HCT116 (cell line): ENCODE data around the gene FBXL4. TPM values are rescaled to one million over a fixed set of nuclear protein-coding genes. Genes with fewer than 3 reads are reported as not detected.

Source experiments
- ATAC-seq: fragments of 200-7000 bp; cut with Tn5 transposase; 2 replicates; pipeline ENCODE4 v1.9.1; 2020; ENCODE audit warnings: mild to moderate bottlenecking, moderate library complexity
- BruUV-seq: library from RNA; stranded (reverse); fragments of 400-500 nt; replicated peaks from 2 replicates; lab custom pipeline; 2021; lab: Mats Ljungman, UMichigan
- CTCF ChIA-PET: fragments of 300-600 bp; sonication (Branson Sonifier 250); formaldehyde crosslinking; loops from one replicate; lab custom pipeline; 2021; ENCODE audit warnings: antibody characterized with exemption; lab: Charles Lee
- POLR2A ChIA-PET: fragments of 300-600, 350-600 bp; sonication (Branson Sonifier 250); formaldehyde crosslinking; loops from one replicate; lab custom pipeline; 2021; ENCODE audit warnings: antibody characterized with exemption; lab: Charles Lee
- RAD21 ChIA-PET, 2 experiments: fragments of 300-600 bp; sonication (Branson Sonifier 250); formaldehyde crosslinking; loops; one replicate each; lab custom pipeline; 2023; ENCODE audit warnings: low total read pairs in 2 of 2; ENCODE audit not compliant: uncharacterized antibody in 2 of 2, unreplicated experiment in 2 of 2, low non-redundant PET in 1 of 2; lab: Charles Lee
- DNase-seq: peaks from one replicate; pipeline ENCODE4 v3.0.0-alpha.2; 2010; ENCODE audit warnings: low read depth, low spot score
- H2AFZ ChIP-seq: fragments of 200-600 bp; shearing (Covaris generic), sonication (generic); 2 replicates; pipeline ENCODE4 v1.6.1; 2017; ENCODE audit warnings: low read depth, mixed run types, mixed read lengths, antibody characterized with exemption, low read length; ENCODE audit not compliant: poor library complexity, severe bottlenecking
- H3K27ac ChIP-seq: 2 replicates; pipeline ENCODE4 v1.5.1; 2012; ENCODE audit warnings: low read depth, low read length
- H3K27me3 ChIP-seq: fragments of 200-600 bp; sonication (generic); 2 replicates; pipeline ENCODE4 v1.6.1; 2016; ENCODE audit warnings: mixed run types, low read length, mixed read lengths; ENCODE audit not compliant: insufficient read depth
- H3K36me3 ChIP-seq, 2 experiments: fragments of 200-500 bp in 1 of 2; fragments of 200-600 bp in 1 of 2; sonication (Bioruptor generic) in 1 of 2; sonication (generic) in 1 of 2; 2 replicates each; pipeline versions ENCODE4 v1.5.1 to v1.6.1; 2014 to 2016; ENCODE audit warnings: low read length in 2 of 2, inconsistent platforms in 1 of 2, mixed read lengths in 1 of 2, mixed run types in 1 of 2; ENCODE audit not compliant: insufficient read depth in 2 of 2, control insufficient read depth in 1 of 2
- H3K4me1 ChIP-seq, 2 experiments: fragments of 200-600 bp in 1 of 2; sonication (generic) in 1 of 2; 2 replicates each; pipeline versions ENCODE4 v1.5.1 to v1.6.1; 2012 to 2017; ENCODE audit warnings: low read length in 2 of 2, inconsistent platforms in 1 of 2, mild to moderate bottlenecking in 1 of 2, mixed read lengths in 1 of 2, mixed run types in 1 of 2, moderate library complexity in 1 of 2; ENCODE audit not compliant: insufficient read depth in 2 of 2, control insufficient read depth in 1 of 2
- H3K4me2 ChIP-seq: fragments of 200-600 bp; sonication (generic); 2 replicates; pipeline ENCODE4 v1.6.1; 2017; ENCODE audit warnings: mixed run types, low read length, mixed read lengths
- H3K4me3 ChIP-seq, 2 experiments: fragments of 200-600 bp in 1 of 2; sonication (generic) in 1 of 2; replicated peaks in 1 of 2; 2 replicates each; pipeline ENCODE4 v1.5.1; 2011 to 2016; ENCODE audit warnings: low read length in 2 of 2, control low read depth in 1 of 2, low read depth in 1 of 2, mild to moderate bottlenecking in 1 of 2, mixed read lengths in 1 of 2, mixed run types in 1 of 2
- H3K79me2 ChIP-seq: fragments of 200-600 bp; sonication (generic); 2 replicates; pipeline ENCODE4 v1.6.1; 2017; ENCODE audit warnings: mild to moderate bottlenecking, mixed run types, low read length, moderate library complexity, mixed read lengths; ENCODE audit not compliant: insufficient read depth
- H3K9ac ChIP-seq: fragments of 200-600 bp; sonication (generic); 2 replicates; pipeline ENCODE4 v1.6.1; 2016; ENCODE audit warnings: low read length, mixed read lengths
- H3K9me2 ChIP-seq: fragments of 200-600 bp; sonication (generic), shearing (Covaris generic); 2 replicates; pipeline ENCODE4 v1.6.1; 2017; ENCODE audit warnings: mixed run types, mild to moderate bottlenecking, moderate library complexity; ENCODE audit not compliant: insufficient read depth
- H3K9me3 ChIP-seq, 2 experiments: fragments of 200-500 bp in 1 of 2; fragments of 200-600 bp in 1 of 2; sonication (Bioruptor generic) in 1 of 2; sonication (generic) in 1 of 2; 2 replicates each; pipeline ENCODE4 v1.6.1; 2014 to 2017; ENCODE audit warnings: low read length in 2 of 2, mixed read lengths in 2 of 2, inconsistent platforms in 1 of 2, low read depth in 1 of 2, mild to moderate bottlenecking in 1 of 2, mixed run types in 1 of 2, moderate library complexity in 1 of 2; ENCODE audit not compliant: control insufficient read depth in 1 of 2, insufficient read depth in 1 of 2
- H4K20me1 ChIP-seq: fragments of 200-600 bp; sonication (generic), shearing (Covaris generic); 2 replicates; pipeline ENCODE4 v1.6.1; 2017; ENCODE audit warnings: mixed run types, mild to moderate bottlenecking, moderate library complexity; ENCODE audit not compliant: insufficient read depth
- CBX3 ChIP-seq: IDR thresholded peaks from 2 replicates; pipeline ENCODE4 v1.6.1; 2012; ENCODE audit warnings: low read depth
- EGR1 ChIP-seq: IDR thresholded peaks from 2 replicates; pipeline ENCODE4 v1.6.1; 2012; ENCODE audit warnings: low read depth
- ELF1 ChIP-seq: IDR thresholded peaks from 2 replicates; pipeline ENCODE4 v1.6.1; 2012; ENCODE audit warnings: low read depth, borderline replicate concordance
- EZH2 ChIP-seq: fragments of 200-600 bp; sonication (generic); IDR thresholded peaks from 2 replicates; pipeline ENCODE4 v1.6.1; 2017; ENCODE audit warnings: antibody characterized with exemption, mixed run types
- EZH2phosphoT487 ChIP-seq: fragments of 200-600 bp; IDR thresholded peaks from 2 replicates; pipeline ENCODE4 v1.6.1; 2018; ENCODE audit warnings: antibody characterized with exemption, borderline replicate concordance
- FOSL1 ChIP-seq: IDR thresholded peaks from 2 replicates; pipeline ENCODE4 v1.6.1; 2012; ENCODE audit warnings: low read depth
- JUND ChIP-seq: IDR thresholded peaks from 2 replicates; pipeline ENCODE4 v1.6.1; 2012
- POLR2A ChIP-seq: IDR thresholded peaks from 2 replicates; pipeline ENCODE4 v1.7.0; 2011; ENCODE audit warnings: borderline replicate concordance; ENCODE audit not compliant: insufficient read depth, insufficient read length; ENCODE audit errors: extremely low read depth
- POLR2AphosphoS5 ChIP-seq: IDR thresholded peaks from 2 replicates; pipeline ENCODE4 v1.6.1; 2011; ENCODE audit warnings: mild to moderate bottlenecking, low read depth, low read length, moderate library complexity
- RAD21 ChIP-seq: IDR thresholded peaks from 2 replicates; pipeline ENCODE4 v1.6.1; 2012; ENCODE audit warnings: low read depth, mild to moderate bottlenecking
- SIN3A ChIP-seq: IDR thresholded peaks from 2 replicates; pipeline ENCODE4 v1.6.1; 2012; ENCODE audit warnings: low read depth
- SRF ChIP-seq: IDR thresholded peaks from 2 replicates; pipeline ENCODE4 v1.6.1; 2012; ENCODE audit warnings: low read depth
- TCF7L2 ChIP-seq: IDR thresholded peaks from 2 replicates; pipeline ENCODE4 v1.7.0; 2011; ENCODE audit warnings: borderline replicate concordance, inconsistent platforms; ENCODE audit not compliant: insufficient read depth, insufficient read length; ENCODE audit errors: extremely low read depth
- ZFX ChIP-seq: fragments of 450-650 bp; IDR thresholded peaks from 2 replicates; pipeline ENCODE4 v1.6.1; 2017
- intact Hi-C: fragments of 100-400 bp; cut with micrococcal nuclease; formaldehyde crosslinking; loops from 2 replicates; pipeline ENCODE4 v1.10.0; 2022
- total RNA-seq: library from RNA; stranded (reverse); gene quantifications from one replicate; pipeline ENCODE4 v1.2.1, GENCODE V29; 2021; ENCODE audit not compliant: unreplicated experiment
- TF ChIP-seq, protein P1 (sequence below): IDR thresholded peaks from 2 replicates; pipeline ENCODE4 v1.6.1; 2012
- TF ChIP-seq, protein P2 (sequence below), 3 experiments: fragments of 200-600 bp in 1 of 3; sonication (generic) in 1 of 3; IDR thresholded peaks in 2 of 3; conservative IDR thresholded peaks in 1 of 3; 2 replicates each; pipeline ENCODE4 v1.5.1; 2012 to 2017; ENCODE audit warnings: low read depth in 2 of 3, low read length in 2 of 3, antibody characterized with exemption in 1 of 3, borderline replicate concordance in 1 of 3, control low read depth in 1 of 3, mild to moderate bottlenecking in 1 of 3, mixed read lengths in 1 of 3, mixed run types in 1 of 3, moderate library complexity in 1 of 3; ENCODE audit not compliant: insufficient read depth in 1 of 3
- TF ChIP-seq, protein P3 (sequence below): IDR thresholded peaks from 2 replicates; pipeline ENCODE4 v1.6.1; 2011; ENCODE audit warnings: mild to moderate bottlenecking, low read length, moderate library complexity; ENCODE audit not compliant: insufficient replicate concordance; ENCODE audit errors: extremely low read depth

FBXL4 gene
- total RNA-seq, 1 experiment from 2014 or later, result 15.7 TPM

DNA sequence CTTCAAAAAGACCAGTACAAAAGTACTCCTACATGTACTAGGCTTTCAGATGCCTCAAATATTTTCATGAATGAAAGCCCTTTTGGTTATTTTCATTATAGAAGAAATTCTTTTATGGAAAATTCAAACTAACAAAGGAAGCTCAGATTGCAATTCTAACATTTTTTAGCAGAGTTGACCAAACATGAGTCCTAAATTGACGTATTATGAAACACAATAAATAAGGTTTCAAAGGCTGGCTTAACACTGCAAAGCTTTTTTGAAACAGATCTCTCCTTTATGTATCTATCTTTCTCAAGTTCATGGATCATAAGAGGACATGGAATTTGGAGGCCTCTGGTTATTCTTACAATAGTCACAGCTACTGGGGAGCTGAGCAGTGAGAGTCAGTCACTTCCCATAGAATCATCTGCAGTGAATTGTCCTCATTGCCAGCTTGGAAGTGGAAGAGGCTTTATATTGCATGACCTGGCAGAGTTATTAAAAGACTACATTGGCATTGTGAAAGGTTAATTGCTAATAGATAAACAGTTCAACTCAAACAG lies 38.4 kb upstream of the FBXL4 start:
- no peaks in the 10 kb centered on the region for H3K4me1 ChIP-seq
- ChIA-PET RAD21 (no interaction called here), POLR2A (no interaction called here), CTCF (no interaction called here)
- H3K27me3 ChIP-seq, result peaks cover 53% of the 10 kb centered on the region
- no peak overlapping the region for H3K4me2 ChIP-seq
- no peaks in the 10 kb centered on the region for H3K79me2 ChIP-seq
- intact Hi-C loops, result no loop called here
- no peak overlapping the region for H3K4me3 ChIP-seq
- no peak for DNase-seq
- H3K9ac ChIP-seq, result no peak overlapping the region
- H4K20me1 ChIP-seq, result no peaks in the 10 kb centered on the region
- H3K9me3 ChIP-seq, result no peaks in the 10 kb centered on the region
- TF ChIP-seq ELF1 (no peak), EGR1 (no peak), TCF7L2 (no peak), POLR2A (no peak), POLR2AphosphoS5 (no peak), SRF (no peak)
- TF ChIP-seq, protein P1, sequence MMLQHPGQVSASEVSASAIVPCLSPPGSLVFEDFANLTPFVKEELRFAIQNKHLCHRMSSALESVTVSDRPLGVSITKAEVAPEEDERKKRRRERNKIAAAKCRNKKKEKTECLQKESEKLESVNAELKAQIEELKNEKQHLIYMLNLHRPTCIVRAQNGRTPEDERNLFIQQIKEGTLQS, result no peak
- TF ChIP-seq, all 23 proteins: peak for 0
- ATAC-seq, result no peak
- H3K36me3 ChIP-seq, result no peaks in the 10 kb centered on the region
- H3K9me2 ChIP-seq, result no peaks in the 10 kb centered on the region
- no TSS peak for BruUV-seq
- no peak overlapping the region for H2AFZ ChIP-seq
- no peak overlapping the region for H3K27ac ChIP-seq

DNA sequence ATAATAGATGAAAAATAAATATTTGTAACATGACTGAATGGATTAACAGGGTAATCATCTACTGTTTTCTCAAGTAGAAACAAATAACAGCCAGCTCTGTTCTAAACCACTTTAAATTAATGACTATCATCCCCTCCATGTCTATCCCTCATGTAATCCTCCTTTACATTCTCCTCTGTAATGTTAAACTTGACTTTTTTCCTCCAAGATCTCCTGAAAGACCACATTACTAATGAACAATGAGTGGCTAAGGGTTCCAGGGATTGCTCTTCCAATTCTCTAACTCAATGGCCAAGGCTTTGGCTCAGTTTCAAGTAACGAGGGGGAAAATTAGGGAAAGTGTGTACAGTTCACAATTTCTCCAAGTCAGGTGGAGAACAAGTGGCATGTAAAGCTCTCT lies 37.6 kb upstream of the FBXL4 start:
- Histone ChIP-seq H3K9me3 (no peaks in the 10 kb centered on the region), H3K79me2 (no peaks in the 10 kb centered on the region), H3K4me1 (no peaks in the 10 kb centered on the region), H3K36me3 (no peaks in the 10 kb centered on the region), H3K27ac (no peak overlapping the region), H3K27me3 (peaks cover 53% of the 10 kb centered on the region), H4K20me1 (no peaks in the 10 kb centered on the region), H2AFZ (no peak overlapping the region), H3K4me3 (no peak overlapping the region), H3K4me2 (no peak overlapping the region), H3K9me2 (no peaks in the 10 kb centered on the region), H3K9ac (no peak overlapping the region)
- ChIA-PET POLR2A (no interaction called here), CTCF (no interaction called here), RAD21 (no interaction called here)
- BruUV-seq, result no TSS peak
- DNase-seq (no peak), ATAC-seq (no peak)
- intact Hi-C loops, result no loop called here
- TF ChIP-seq SRF, result no peak
- no peak for TF ChIP-seq EZH2
- TF ChIP-seq CBX3, result no peak
- no peak for TF ChIP-seq ELF1
- TF ChIP-seq EZH2phosphoT487, result no peak
- TF ChIP-seq POLR2A, result no peak
- TF ChIP-seq ZFX, result no peak
- TF ChIP-seq JUND, result no peak
- TF ChIP-seq FOSL1, result no peak
- no peak for TF ChIP-seq RAD21
- TF ChIP-seq, protein P2, sequence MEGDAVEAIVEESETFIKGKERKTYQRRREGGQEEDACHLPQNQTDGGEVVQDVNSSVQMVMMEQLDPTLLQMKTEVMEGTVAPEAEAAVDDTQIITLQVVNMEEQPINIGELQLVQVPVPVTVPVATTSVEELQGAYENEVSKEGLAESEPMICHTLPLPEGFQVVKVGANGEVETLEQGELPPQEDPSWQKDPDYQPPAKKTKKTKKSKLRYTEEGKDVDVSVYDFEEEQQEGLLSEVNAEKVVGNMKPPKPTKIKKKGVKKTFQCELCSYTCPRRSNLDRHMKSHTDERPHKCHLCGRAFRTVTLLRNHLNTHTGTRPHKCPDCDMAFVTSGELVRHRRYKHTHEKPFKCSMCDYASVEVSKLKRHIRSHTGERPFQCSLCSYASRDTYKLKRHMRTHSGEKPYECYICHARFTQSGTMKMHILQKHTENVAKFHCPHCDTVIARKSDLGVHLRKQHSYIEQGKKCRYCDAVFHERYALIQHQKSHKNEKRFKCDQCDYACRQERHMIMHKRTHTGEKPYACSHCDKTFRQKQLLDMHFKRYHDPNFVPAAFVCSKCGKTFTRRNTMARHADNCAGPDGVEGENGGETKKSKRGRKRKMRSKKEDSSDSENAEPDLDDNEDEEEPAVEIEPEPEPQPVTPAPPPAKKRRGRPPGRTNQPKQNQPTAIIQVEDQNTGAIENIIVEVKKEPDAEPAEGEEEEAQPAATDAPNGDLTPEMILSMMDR (IDR thresholded peaks at IDR 0.05 in 2 of 3, conservative IDR thresholded peaks at IDR 0.05 in 1 of 3; ENCODE audit: borderline replicate concordance in 1 of 3, insufficient read depth in 1 of 3, low read depth in 2 of 3, low read length in 2 of 3), result no peak
- TF ChIP-seq, protein P3, sequence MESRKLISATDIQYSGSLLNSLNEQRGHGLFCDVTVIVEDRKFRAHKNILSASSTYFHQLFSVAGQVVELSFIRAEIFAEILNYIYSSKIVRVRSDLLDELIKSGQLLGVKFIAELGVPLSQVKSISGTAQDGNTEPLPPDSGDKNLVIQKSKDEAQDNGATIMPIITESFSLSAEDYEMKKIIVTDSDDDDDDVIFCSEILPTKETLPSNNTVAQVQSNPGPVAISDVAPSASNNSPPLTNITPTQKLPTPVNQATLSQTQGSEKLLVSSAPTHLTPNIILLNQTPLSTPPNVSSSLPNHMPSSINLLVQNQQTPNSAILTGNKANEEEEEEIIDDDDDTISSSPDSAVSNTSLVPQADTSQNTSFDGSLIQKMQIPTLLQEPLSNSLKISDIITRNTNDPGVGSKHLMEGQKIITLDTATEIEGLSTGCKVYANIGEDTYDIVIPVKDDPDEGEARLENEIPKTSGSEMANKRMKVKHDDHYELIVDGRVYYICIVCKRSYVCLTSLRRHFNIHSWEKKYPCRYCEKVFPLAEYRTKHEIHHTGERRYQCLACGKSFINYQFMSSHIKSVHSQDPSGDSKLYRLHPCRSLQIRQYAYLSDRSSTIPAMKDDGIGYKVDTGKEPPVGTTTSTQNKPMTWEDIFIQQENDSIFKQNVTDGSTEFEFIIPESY, result no peak
- no peak for TF ChIP-seq EGR1
- TF ChIP-seq TCF7L2, result no peak
- no peak for TF ChIP-seq SIN3A
- no peak for TF ChIP-seq POLR2AphosphoS5
